ENCODE data around the gene TYK2.
"Not testable (repeated sequence)": the region's sequence is repeated elsewhere in the genome, so short reads cannot be mapped to it uniquely, and the experiment has no call there.

The TYK2 gene

GRCh38 chr19:10380313-10381102, at the start of gene TYK2:
TSS of gene TYK2 (minus strand) at chr19:10380572. CDS start at chr19:10378406, 2,166 bp downstream.
- peak; percentile 94 for DNase-seq

DNA sequence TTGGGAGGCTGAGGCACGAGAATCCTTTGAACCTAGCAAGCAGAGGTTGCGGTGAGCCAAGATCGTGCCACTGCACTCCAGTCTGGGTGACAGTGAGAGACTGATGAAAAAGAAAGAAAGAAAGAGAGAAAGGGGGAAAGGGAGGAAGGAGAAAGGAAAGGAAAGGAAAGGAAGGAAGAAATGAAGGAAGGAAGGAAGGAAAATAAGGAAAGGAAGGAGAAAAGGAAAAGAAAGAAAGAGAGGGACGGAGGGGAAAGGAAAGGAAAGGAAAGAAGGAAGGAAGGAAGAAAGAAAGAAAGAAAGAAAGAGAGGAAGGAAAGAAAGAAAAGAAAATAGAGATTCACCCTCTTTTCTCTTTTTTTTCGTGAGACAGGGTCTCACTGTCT, 48.6 kb upstream of the TYK2 start:
- DNase-seq = no peak

- DNase-seq = no peak
Observed at GRCh38 chr19:10427169-10427568, 46.8 kb upstream of the TYK2 start.

GRCh38 chr19:10424011-10424637, 43.8 kb upstream of the TYK2 start:
- peak; percentile 51 for DNase-seq

GRCh38 chr19:10422846-10423245, 42.5 kb upstream of the TYK2 start:
- no peak for DNase-seq

DNA sequence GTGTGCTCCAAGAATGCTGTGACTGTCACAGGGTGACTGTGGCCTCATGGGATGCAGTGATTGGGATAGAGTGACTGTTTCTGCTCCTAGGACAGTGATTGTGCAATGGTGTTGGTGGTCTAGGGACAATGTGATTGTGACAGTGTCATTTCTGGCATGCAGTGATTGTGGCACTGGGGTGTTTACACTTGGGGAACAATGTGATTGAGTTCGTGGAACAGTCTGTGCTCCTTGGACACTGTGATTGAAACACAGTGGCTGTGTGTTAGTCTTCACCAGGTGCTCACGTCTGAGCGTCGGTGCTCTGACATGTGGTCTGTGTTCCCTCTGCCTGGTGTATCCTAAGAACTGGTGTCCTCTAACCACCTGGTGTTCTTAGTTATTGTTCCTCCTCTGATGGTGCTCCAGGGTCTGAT, 41.7 kb upstream of the TYK2 start:
- no peak for DNase-seq

DNA sequence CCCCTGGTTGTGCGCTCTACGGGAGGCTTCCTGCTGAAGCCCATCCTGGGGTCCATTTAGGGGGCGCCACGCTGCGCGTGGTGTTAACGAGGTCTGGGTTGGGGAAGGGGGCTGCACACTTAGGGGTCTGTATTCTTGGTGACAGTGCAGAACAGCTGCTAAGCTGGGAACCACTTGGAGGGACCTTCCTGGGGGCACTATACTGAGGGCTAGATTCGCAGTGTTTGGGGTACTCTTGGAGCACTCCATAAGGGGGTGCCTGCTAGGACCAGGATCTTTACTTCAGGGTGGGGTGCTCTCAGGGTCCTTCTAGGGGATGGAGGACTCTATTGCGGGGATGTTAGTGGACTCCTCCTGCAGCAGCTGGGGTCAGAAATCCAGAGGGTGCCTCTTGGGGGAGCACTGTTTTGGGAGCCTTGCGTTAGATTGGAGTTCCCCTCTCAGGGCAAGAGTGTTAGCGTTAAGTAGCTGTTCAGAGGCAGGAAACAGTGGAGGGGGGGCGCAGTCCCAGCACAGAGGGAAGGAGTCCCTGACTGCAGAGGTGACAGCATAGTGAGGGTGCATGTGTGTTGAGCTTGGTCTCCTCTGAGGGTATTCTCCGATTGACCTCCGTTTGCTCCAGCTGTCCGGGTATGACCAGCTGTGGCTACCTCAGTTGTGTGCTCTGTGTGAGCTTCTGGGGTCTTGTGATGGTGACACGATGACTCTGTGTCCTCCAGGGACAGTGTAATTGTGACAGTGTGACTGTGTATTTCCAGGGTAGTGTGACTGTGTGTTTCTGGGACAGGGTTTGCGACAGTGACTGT, 41.1 kb upstream of the TYK2 start:
- DNase-seq = no peak

DNA sequence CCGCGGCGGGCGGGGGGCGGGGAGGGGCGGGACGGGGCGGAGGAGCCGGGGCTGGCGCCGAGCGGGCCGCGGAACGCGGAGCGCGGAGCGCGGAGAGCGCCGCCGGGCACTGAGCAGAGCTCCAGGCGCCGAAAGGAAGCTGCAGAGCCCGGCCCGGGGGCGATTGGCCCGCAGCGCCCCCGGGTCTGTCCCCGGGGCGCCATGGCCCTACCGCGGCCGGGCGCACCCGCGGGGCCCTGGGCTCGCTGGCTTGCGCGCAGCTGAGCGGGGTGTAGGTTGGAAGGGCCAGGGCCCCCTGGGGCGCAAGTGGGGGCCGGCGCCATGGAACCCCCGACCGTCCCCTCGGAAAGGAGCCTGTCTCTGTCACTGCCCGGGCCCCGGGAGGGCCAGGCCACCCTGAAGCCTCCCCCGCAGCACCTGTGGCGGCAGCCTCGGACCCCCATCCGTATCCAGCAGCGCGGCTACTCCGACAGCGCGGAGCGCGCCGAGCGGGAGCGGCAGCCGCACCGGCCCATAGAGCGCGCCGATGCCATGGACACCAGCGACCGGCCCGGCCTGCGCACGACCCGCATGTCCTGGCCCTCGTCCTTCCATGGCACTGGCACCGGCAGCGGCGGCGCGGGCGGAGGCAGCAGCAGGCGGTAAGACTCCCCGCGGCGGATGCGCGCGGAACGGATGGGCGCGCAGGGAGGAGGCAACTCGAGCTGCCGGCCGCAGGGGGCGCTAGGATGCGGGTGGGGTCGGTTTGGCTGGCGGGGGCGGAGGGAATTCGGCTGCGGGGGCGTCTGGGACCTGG, 40.3 kb upstream of the TYK2 start, which contains the start of gene PDE4A:
Gene PDE4A (plus strand): TSS at position 95 of the 796 bp plus-strand sequence. CDS start 227 bp downstream, at position 322.
- DNase-seq = peak; percentile 51

DNA sequence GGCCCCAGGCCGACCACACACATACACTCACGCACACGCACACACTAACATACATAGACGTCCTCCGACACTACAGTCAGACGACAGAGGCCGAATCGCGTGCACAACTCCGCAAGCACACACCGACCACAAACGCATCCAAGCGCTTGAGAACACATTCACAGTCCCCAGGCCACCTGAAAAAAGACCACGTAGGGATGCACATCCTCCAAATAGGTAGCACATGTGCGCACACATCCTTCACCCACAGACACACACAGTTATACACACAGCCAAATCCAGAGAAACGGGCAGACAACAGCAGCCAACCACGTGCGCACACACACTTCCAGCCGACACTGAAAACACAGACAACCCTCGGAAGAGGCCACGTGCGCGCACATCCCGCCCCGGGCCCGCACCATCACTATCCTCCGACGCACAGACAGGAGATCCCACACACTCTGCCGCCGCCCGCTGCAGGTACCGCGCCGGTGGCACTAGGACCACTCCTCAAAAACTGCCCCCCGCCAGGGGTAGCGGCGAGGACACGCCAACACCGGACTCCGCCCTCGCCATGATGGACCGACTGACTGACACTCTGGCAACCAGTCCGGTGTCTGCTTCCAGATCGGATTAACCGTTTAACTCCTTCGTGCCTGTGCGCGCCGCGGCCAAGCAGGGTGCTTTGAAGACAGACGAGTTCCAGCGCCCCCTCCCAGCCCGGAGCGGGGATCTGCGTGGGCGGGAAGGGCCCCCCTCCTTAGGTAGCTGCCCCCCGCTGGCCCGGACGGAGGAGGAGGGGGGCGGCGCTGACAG, 39.5 kb upstream of the TYK2 start:
- DNase-seq = no peak

- no peak for DNase-seq
Observed at GRCh38 chr19:10419200-10419645, 38.9 kb upstream of the TYK2 start.

- DNase-seq = no peak
Observed at GRCh38 chr19:10418485-10419199, 38.3 kb upstream of the TYK2 start.

DNA sequence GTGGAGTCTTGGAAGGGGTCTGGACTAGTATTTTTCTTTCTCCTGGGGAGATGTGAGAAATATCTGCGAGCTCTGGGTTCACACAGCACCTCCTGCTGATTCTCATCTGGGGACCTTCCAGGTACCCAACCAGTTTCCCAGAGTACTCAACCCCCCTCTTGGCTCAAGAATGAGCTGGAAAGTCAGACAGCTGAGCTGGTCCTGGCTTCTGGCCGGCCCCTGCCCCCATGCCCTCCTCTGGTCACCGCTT, 37.8 kb upstream of the TYK2 start:
- no peak for DNase-seq

DNA sequence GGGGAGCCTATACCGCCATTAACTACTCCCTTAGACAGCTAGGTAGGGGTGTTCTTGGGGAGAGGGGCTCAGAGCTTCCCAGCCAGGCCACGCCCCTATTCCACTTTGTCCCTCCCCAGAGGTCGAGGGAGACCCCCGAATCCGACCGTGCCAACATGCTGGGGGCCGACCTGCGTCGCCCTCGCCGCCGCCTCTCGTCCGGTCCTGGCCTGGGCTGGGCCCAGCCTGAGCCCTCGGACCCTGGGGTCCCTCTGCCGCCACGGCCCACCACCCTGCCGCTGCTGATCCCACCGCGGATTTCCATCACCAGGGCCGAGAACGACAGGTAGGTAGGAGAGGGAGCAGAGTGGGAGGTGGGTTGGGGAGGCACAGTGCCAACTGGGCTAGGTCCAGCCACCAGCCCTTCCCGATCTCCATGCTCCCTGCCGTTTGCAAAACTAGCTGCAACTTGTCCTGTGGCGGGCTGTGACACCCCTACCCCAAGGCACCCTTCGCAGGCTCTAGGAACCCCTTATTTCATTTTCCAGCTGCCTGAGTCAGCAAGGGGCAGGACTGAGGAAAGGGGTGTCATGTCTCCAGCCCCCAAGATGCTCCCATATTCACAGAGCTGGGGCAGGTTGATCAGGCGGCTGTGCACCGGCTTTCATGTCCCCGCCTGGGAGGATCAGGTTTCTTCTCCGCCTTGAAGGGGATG, 37.3 kb upstream of the TYK2 start:
- no peak for DNase-seq

DNA sequence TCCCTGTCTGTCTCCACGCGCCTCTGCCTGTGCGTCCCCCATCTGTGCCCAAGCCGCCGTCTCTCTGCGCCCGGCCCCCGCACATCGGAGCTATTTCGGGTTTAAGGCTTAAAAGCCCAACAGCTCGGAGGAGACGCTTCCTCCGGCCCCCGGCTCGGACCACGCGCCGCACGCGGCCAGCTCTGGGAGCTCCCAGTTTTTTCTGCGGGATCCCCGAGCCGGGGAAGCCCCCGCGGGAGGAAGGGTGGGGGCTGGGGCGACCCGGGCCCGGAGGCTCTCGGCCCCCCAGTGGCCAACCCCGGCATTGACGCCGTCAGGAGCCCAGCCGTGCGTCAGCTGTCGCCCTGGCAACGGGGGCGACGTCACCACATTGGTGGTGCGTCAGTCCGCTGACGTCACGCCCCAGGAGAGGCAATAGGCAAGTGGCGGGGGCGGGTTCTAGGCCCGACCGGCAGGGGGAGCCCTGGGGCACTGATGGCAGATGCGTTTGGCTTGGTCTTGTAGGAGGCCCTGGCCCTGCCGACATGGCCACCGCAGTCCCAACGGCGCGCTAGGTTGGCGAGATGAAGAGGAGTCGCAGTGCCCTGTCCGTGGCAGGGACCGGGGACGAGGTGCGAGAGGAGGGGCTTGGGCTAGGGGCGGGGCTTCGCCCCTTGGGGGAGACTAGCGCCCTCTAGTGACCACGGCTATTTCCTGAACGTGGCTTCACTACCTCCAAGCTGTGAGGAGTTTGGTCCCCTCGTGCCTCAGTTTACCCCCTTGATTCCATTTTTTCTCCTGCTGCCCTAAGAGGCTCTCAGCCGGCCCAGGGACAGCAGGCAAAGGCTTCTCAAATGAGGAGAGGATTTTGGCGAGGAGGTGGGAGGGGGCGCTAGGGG, 36.2 kb upstream of the TYK2 start:
- peak; percentile 90 for DNase-seq

GRCh38 chr19:10416083-10416379, 35.7 kb upstream of the TYK2 start:
- no peak for DNase-seq

GRCh38 chr19:10412257-10412977, 32.0 kb upstream of the TYK2 start:
- no peak for DNase-seq

DNA sequence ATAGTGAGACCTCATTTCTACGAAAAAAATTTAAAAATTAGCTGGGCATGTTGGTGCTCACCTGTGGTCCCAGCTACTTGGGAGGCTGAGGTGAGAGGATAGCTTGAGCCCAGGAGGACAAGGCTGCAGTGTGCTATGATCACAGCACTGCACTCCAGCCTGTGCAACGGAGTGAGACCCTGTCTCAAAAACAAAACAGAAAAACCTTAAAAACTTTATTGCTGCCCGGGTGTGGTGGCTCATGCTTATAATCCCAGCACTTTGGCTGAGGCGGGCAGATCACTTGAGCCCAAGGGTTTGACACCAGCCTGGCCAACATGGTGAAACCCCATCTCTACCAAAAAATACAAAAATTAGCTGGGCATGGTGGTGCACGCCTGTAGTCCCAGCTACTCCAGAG, 30.9 kb upstream of the TYK2 start:
- not testable (repeated sequence) for DNase-seq

- DNase-seq = peak; percentile 51
Observed at GRCh38 chr19:10408511-10409283, 28.3 kb upstream of the TYK2 start.
